B cell (primary cell): ENCODE data around the gene FAM124A. TPM values are rescaled to one million over a fixed set of nuclear protein-coding genes. Genes with fewer than 3 reads are reported as not detected.

Experiments used
- ATAC-seq: fragments of 200-7000 bp; cut with Tn5 transposase; one replicate; pipeline ENCODE4 v1.10.0; 2021; ENCODE audit warnings: low read depth, mild to moderate bottlenecking, moderate number of reproducible peaks, moderate library complexity
- CTCF ChIA-PET: fragments of 350-600 bp; sonication (Branson Sonifier 250); formaldehyde crosslinking; loops from one replicate; lab custom pipeline; 2021; ENCODE audit warnings: antibody characterized with exemption, inconsistent platforms; lab: Charles Lee
- POLR2A ChIA-PET: fragments of 350-600 bp; sonication (Branson Sonifier 250); formaldehyde crosslinking; loops from one replicate; lab custom pipeline; 2021; ENCODE audit warnings: antibody characterized with exemption; lab: Charles Lee
- DNase-seq: peaks from one replicate; pipeline ENCODE4 v3.0.0; 2013
- H2AFZ ChIP-seq: 2 replicates; pipeline ENCODE4 v1.6.1; 2012; ENCODE audit warnings: mild to moderate bottlenecking, low read depth, low read length; ENCODE audit not compliant: insufficient read depth, poor library complexity, severe bottlenecking
- H3K27ac ChIP-seq, 2 donors: 1 replicate in 1 of 2; 2 replicates in 1 of 2; pipeline ENCODE4 v1.5.1; 2012 to 2013; ENCODE audit warnings: low read length in 2 of 2, mild to moderate bottlenecking in 2 of 2, moderate library complexity in 1 of 2
- H3K27me3 ChIP-seq, 4 experiments: fragments of 200-600 bp in 1 of 4; sonication (generic) in 1 of 4; replicated peaks in 1 of 4; 1 replicate in 2 of 4; 2 replicates in 2 of 4; pipeline versions ENCODE4 v1.6.1 to v1.7.0; 2013 to 2016; ENCODE audit warnings: low read length in 3 of 4, mild to moderate bottlenecking in 2 of 4, mixed read lengths in 1 of 4, moderate library complexity in 1 of 4; ENCODE audit not compliant: insufficient read depth in 4 of 4, control insufficient read depth in 3 of 4; ENCODE audit errors: control extremely low read depth in 1 of 4
- H3K36me3 ChIP-seq, 2 experiments: replicated peaks in 1 of 2; 1 replicate in 1 of 2; 2 replicates in 1 of 2; pipeline versions ENCODE4 v1.6.1 to v1.7.1; 2013; ENCODE audit warnings: low read length in 1 of 2; ENCODE audit not compliant: insufficient read depth in 2 of 2, control insufficient read depth in 1 of 2; ENCODE audit errors: control extremely low read depth in 1 of 2, extremely low read depth in 1 of 2
- H3K4me1 ChIP-seq, 2 donors: fragments of 200-600 bp in 1 of 2; sonication (generic) in 1 of 2; 1 replicate in 1 of 2; 2 replicates in 1 of 2; pipeline versions ENCODE4 v1.5.1 to v1.6.1; 2013 to 2017; ENCODE audit warnings: low read length in 2 of 2; ENCODE audit not compliant: control insufficient read depth in 2 of 2, insufficient read depth in 2 of 2
- H3K4me2 ChIP-seq: replicated peaks from 2 replicates; pipeline ENCODE3; 2012; ENCODE audit warnings: mild to moderate bottlenecking, low read depth, low read length; ENCODE audit not compliant: poor library complexity, severe bottlenecking
- H3K4me3 ChIP-seq, 5 experiments: fragments of 200-600 bp in 1 of 5; sonication (generic) in 1 of 5; 1 replicate in 3 of 5; 2 replicates in 2 of 5; pipeline versions ENCODE4 v1.5.1 to v1.7.0; 2011 to 2016; ENCODE audit warnings: low read length in 4 of 5, mild to moderate bottlenecking in 4 of 5, low read depth in 2 of 5, control low read depth in 1 of 5, moderate library complexity in 1 of 5; ENCODE audit not compliant: insufficient read depth in 1 of 5; ENCODE audit errors: control extremely low read depth in 1 of 5, extremely low read depth in 1 of 5
- H3K79me2 ChIP-seq: fragments of 200-600 bp; sonication (generic); one replicate; pipeline ENCODE4 v1.6.0; 2016; ENCODE audit warnings: low read length; ENCODE audit not compliant: control insufficient read depth, insufficient read depth
- H3K9ac ChIP-seq: fragments of 200-600 bp; sonication (generic); 2 replicates; pipeline ENCODE4 v1.6.1; 2017; ENCODE audit warnings: mild to moderate bottlenecking, low read length, moderate library complexity
- H3K9me3 ChIP-seq, 3 donors: one replicate each; pipeline versions ENCODE4 v1.6.1 to v1.7.1; 2013; ENCODE audit warnings: low read length in 2 of 3; ENCODE audit not compliant: control insufficient read depth in 2 of 3, insufficient read depth in 1 of 3; ENCODE audit errors: control extremely low read depth in 1 of 3
- H4K20me1 ChIP-seq: 2 replicates; pipeline ENCODE4 v1.6.0; 2012; ENCODE audit warnings: mild to moderate bottlenecking, low read length; ENCODE audit not compliant: insufficient read depth, control insufficient read depth, poor library complexity, severe bottlenecking
- H3K27ac Mint-ChIP-seq: one replicate; pipeline ENCODE4 v1.8.0; 2021; ENCODE audit warnings: mixed read lengths
- H3K27me3 Mint-ChIP-seq: one replicate; pipeline ENCODE4 v1.8.0; 2021; ENCODE audit warnings: mixed read lengths
- H3K4me1 Mint-ChIP-seq: one replicate; pipeline ENCODE4 v1.8.0; 2021; ENCODE audit warnings: mixed read lengths
- H3K4me3 Mint-ChIP-seq: one replicate; pipeline ENCODE4 v1.8.0; 2021; ENCODE audit warnings: mixed read lengths
- H3K9me3 Mint-ChIP-seq: one replicate; pipeline ENCODE4 v1.8.0; 2022; ENCODE audit warnings: mixed read lengths; ENCODE audit not compliant: insufficient read depth
- CTCF ChIP-seq: fragments of 200-600 bp; IDR thresholded peaks from one replicate; pipeline ENCODE4 v1.8.0; 2022; ENCODE audit warnings: antibody characterized with exemption, mild to moderate bottlenecking
- EZH2 ChIP-seq: IDR thresholded peaks from 2 replicates; pipeline ENCODE4 v1.6.1; 2012; ENCODE audit warnings: borderline replicate concordance, low read depth, mild to moderate bottlenecking, moderate library complexity, low read length; ENCODE audit not compliant: insufficient read depth, poor library complexity, severe bottlenecking
- WGBS: methylation state at CpG from one replicate; pipeline ENCODE4 v1.1.5; 2013; ENCODE audit warnings: missing lambda C conversion rate; ENCODE audit not compliant: insufficient coverage; 5-methylcytosine and 5-hydroxymethylcytosine counted together
- intact Hi-C: fragments of 100-400 bp; cut with micrococcal nuclease; formaldehyde crosslinking; loops from one replicate; pipeline ENCODE4 v1.10.0; 2022
- polyA plus RNA-seq: library from polyadenylated mRNA; depleted of rRNA; stranded (reverse); fragments of >200 nt; gene quantifications from 2 replicates; pipeline ENCODE4 v1.2.3, GENCODE V29; 2012
- total RNA-seq, 2 donors: library from RNA; stranded (reverse); fragments of 120-200 nt in 1 of 2; gene quantifications; 1 replicate in 1 of 2; 2 replicates in 1 of 2; pipeline versions ENCODE4 v1.2.3 to v1.2.4, GENCODE V29; 2013 to 2022

FAM124A gene
- total and polyA plus RNA-seq, 2 donors (not counting 1 experiment from before 2014, with no cell fraction given), result 0.09 to 0.39 TPM

DNA sequence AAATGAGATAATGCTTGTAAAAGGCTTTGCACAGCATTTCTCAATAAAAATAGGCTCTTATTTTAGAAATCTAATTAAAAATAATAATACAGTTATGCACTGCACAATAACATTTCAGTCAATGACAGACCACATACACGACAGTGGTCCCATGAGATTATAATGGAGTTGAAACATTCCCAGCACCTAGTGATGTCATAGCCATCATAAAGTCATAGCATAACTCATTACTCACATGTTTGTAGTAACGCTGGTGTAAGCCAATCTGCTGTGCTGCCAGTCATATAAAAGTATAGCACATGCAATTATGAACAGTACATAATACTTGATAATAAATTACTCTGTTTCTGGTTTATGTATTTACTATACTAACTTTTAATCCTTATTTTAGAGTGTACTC, 104.6 kb downstream of the FAM124A start:
- POLR2A ChIA-PET, result no interaction called here
- Mint-ChIP-seq H3K27me3 (no peaks in the 10 kb centered on the region), H3K4me3 (no peak overlapping the region), H3K4me1 (peaks cover 21% of the 10 kb centered on the region), H3K27ac (no peak overlapping the region), H3K9me3 (no peaks in the 10 kb centered on the region)
- no peak for DNase-seq
- H3K79me2 ChIP-seq, result no peaks in the 10 kb centered on the region
- no peaks in the 10 kb centered on the region for H3K9me3 ChIP-seq
- H3K4me1 ChIP-seq, result peaks cover 8 to 22% of the 10 kb centered on the region in 2 donors
- no peak overlapping the region for H2AFZ ChIP-seq
- ATAC-seq, result no peak
- H3K36me3 ChIP-seq, result no peaks in the 10 kb centered on the region
- WGBS, result no CpG with 5 or more reads among the region's 2 CpGs
- no peak overlapping the region for H3K4me2 ChIP-seq
- H3K27ac ChIP-seq, result no peak overlapping the region
- H4K20me1 ChIP-seq, result no peaks in the 10 kb centered on the region
- no peaks in the 10 kb centered on the region for H3K27me3 ChIP-seq
- no peak overlapping the region for H3K4me3 ChIP-seq
- CTCF ChIA-PET, result interaction anchor here (0.9 kb wide), 1 partner anchor 41 kb away, joined by 3 read pairs; no protein-coding TSS in a partner anchor
- no peak overlapping the region for H3K9ac ChIP-seq
- intact Hi-C loops, result no loop called here
- TF ChIP-seq CTCF, result no peak
- no peak for TF ChIP-seq EZH2

DNA sequence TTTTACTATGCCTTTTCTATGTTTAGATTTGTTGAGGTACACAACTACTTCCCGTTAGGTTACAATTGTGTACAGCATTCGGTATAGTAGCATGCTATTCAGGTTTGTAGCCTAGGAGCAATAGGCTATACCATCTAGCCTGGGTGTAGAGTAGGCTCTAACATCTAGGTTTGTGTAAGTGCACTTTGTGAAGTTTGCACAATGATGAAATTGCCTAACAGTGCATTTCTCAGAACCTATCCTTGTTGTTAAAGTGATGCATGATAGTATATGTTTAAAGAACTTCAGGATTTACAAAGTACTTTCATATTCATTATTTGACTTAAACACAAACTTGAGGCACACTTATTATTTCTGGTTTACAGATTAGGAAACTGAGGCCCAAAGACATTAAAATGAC, 105.8 kb downstream of the FAM124A start:
- Histone ChIP-seq H3K4me3 (no peak overlapping the region), H3K4me1 (peaks cover 8 to 22% of the 10 kb centered on the region in 2 donors), H3K27me3 (no peaks in the 10 kb centered on the region), H3K9ac (no peak overlapping the region), H3K4me2 (no peak overlapping the region), H3K36me3 (no peaks in the 10 kb centered on the region), H4K20me1 (no peaks in the 10 kb centered on the region), H3K79me2 (no peaks in the 10 kb centered on the region), H3K9me3 (no peaks in the 10 kb centered on the region), H3K27ac (no peak overlapping the region), H2AFZ (no peak overlapping the region)
- intact Hi-C loops, result no loop called here
- ChIA-PET CTCF (no interaction called here), POLR2A (no interaction called here)
- DNase-seq (no peak), ATAC-seq (no peak)
- Mint-ChIP-seq H3K4me1 (peaks cover 21% of the 10 kb centered on the region), H3K27ac (no peak overlapping the region), H3K27me3 (no peaks in the 10 kb centered on the region), H3K9me3 (no peaks in the 10 kb centered on the region), H3K4me3 (no peak overlapping the region)
- TF ChIP-seq CTCF, result no peak
- TF ChIP-seq EZH2, result no peak
- no CpG with 5 or more reads among the region's 2 CpGs for WGBS
